Fibroblast of gingiva (primary cell): ENCODE results near the gene PKN2.
"Not testable (repeated sequence)": the region's sequence is repeated elsewhere in the genome, so short reads cannot be mapped to it uniquely, and the experiment has no call there.

ENCODE experiments used
- DNase-seq: peaks from one replicate; pipeline ENCODE4 v3.0.0-alpha.2; 2011; ENCODE audit warnings: low read depth

The PKN2 gene

GRCh38 chr1:88791192-88791591 lies 107.1 kb downstream of the PKN2 start:
- peak; percentile 54 for DNase-seq

GRCh38 chr1:88799491-88799890 lies 115.4 kb downstream of the PKN2 start:
- no peak for DNase-seq

- DNase-seq = peak; percentile 31
These were observed 116.4 kb downstream of the PKN2 start for GRCh38 chr1:88800382-88801051.

- DNase-seq = peak; percentile 30
These were observed 117.6 kb downstream of the PKN2 start for GRCh38 chr1:88801575-88802208.

GRCh38 chr1:88802404-88802803 lies 118.3 kb downstream of the PKN2 start:
- DNase-seq = no peak

- peak; percentile 51 for DNase-seq
These were observed 118.9 kb downstream of the PKN2 start for GRCh38 chr1:88802950-88803349.

- DNase-seq = no peak
These were observed 119.4 kb downstream of the PKN2 start for GRCh38 chr1:88803444-88803843.

- DNase-seq = no peak
These were observed 128.3 kb downstream of the PKN2 start for GRCh38 chr1:88812366-88812765.

GRCh38 chr1:88813471-88813870 lies 129.4 kb downstream of the PKN2 start:
- no peak for DNase-seq

- DNase-seq = not testable (repeated sequence)
These were observed 135.6 kb downstream of the PKN2 start for GRCh38 chr1:88819642-88820041.

GRCh38 chr1:88825721-88826120 lies 141.6 kb downstream of the PKN2 start:
- no peak for DNase-seq

- no peak for DNase-seq
These were observed 163.6 kb downstream of the PKN2 start for GRCh38 chr1:88847643-88848042.

- DNase-seq = no peak
These were observed 167.4 kb downstream of the PKN2 start for GRCh38 chr1:88851303-88852063.

GRCh38 chr1:88867743-88868521 lies 183.9 kb downstream of the PKN2 start:
- DNase-seq = peak; percentile 20

- not testable (repeated sequence) for DNase-seq
These were observed 185.6 kb downstream of the PKN2 start for GRCh38 chr1:88869644-88870043.

GRCh38 chr1:88873737-88874349 lies 189.8 kb downstream of the PKN2 start:
- no peak for DNase-seq

GRCh38 chr1:88875595-88875994 lies 191.5 kb downstream of the PKN2 start:
- DNase-seq = peak; percentile 7

GRCh38 chr1:88876573-88877365 lies 192.7 kb downstream of the PKN2 start:
- peak; percentile 43 for DNase-seq

GRCh38 chr1:88877382-88877825 lies 193.3 kb downstream of the PKN2 start:
- DNase-seq = peak; percentile 33

GRCh38 chr1:88877911-88878310 lies 193.8 kb downstream of the PKN2 start:
- DNase-seq = no peak

- DNase-seq = no peak
These were observed 194.7 kb downstream of the PKN2 start for GRCh38 chr1:88878731-88879130.
